NB4 (cell line): Measurements from ENCODE around the gene ADORA1.

Experiments
- MAX ChIP-seq: IDR thresholded peaks from 2 replicates; pipeline ENCODE4 v1.6.1; 2011; ENCODE audit warnings: low read depth, low read length
- POLR2A ChIP-seq: IDR thresholded peaks from 2 replicates; pipeline ENCODE4 v1.6.1; 2011; ENCODE audit warnings: mild to moderate bottlenecking; ENCODE audit not compliant: insufficient read length; ENCODE audit errors: extremely low read depth
- TF ChIP-seq, protein P1 (sequence below): IDR thresholded peaks from one replicate; pipeline ENCODE4 v1.5.1; 2012; ENCODE audit warnings: low read depth, low read length

- TF ChIP-seq, protein P1, sequence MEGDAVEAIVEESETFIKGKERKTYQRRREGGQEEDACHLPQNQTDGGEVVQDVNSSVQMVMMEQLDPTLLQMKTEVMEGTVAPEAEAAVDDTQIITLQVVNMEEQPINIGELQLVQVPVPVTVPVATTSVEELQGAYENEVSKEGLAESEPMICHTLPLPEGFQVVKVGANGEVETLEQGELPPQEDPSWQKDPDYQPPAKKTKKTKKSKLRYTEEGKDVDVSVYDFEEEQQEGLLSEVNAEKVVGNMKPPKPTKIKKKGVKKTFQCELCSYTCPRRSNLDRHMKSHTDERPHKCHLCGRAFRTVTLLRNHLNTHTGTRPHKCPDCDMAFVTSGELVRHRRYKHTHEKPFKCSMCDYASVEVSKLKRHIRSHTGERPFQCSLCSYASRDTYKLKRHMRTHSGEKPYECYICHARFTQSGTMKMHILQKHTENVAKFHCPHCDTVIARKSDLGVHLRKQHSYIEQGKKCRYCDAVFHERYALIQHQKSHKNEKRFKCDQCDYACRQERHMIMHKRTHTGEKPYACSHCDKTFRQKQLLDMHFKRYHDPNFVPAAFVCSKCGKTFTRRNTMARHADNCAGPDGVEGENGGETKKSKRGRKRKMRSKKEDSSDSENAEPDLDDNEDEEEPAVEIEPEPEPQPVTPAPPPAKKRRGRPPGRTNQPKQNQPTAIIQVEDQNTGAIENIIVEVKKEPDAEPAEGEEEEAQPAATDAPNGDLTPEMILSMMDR: no peak
- TF ChIP-seq POLR2A (no peak), MAX (no peak)
These were observed 18.5 kb downstream of the ADORA1 start for GRCh38 chr1:203146042-203146369.
